ENCODE results near the gene PRKAR1A.

Gene PRKAR1A

DNA sequence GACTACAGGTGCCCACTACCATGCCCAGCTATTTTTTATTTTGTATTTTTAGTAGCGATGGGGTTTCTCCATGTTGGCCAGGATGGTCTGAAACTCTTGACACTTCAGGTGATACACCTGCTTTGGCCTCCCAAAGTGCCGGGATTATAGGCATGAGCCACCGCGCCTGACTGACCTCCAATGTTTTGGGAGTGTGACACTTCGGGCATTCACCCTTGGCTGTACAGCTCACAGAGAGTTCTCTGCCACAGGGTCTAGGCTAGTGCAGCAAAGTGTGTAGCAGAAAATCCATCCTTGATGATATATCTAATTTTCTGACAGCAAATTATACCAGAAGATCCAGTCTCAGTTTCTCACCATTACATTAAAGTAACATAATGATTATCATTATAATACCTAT lies 74.8 kb downstream of the PRKAR1A start:
- Histone ChIP-seq H3K9ac (no peak overlapping the region), H3K4me3 (no peak overlapping the region), H3K9me3 (peaks cover 4% of the 10 kb centered on the region; the same call in 1 of the 2 replicates), H3K27ac (no peak overlapping the region), H3K4me1 (no peaks in the 10 kb centered on the region), H4K20me1 (no peaks in the 10 kb centered on the region), H3K27me3 (no peaks in the 10 kb centered on the region), H3K36me3 (no peaks in the 10 kb centered on the region), H3K4me2 (no peak overlapping the region)
- no peak for TF ChIP-seq Cebpa-rat (IDR thresholded peaks at IDR 0.05)

DNA sequence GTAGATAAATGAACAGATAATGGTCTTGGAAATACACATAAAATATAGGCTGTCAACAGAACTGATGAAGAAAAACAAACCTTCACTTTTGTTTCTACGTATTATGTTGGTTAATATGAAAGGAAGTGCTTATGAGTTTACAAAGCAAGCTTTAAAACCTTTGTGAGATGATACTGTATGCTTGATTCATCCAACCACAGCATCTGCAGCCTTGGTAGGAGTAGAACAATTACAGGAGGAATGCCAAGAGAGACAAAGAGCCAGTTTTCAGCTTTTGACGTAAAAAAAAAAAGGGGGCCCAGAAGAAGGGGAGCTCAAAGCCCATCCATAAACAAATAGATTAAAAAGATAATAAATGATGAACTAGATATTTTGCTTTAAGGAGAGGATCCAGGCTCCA lies 75.6 kb downstream of the PRKAR1A start:
- Histone ChIP-seq H3K9ac (no peak overlapping the region), H4K20me1 (no peaks in the 10 kb centered on the region), H3K27me3 (no peaks in the 10 kb centered on the region), H3K36me3 (no peaks in the 10 kb centered on the region), H3K27ac (no peak overlapping the region), H3K4me1 (no peaks in the 10 kb centered on the region), H3K4me2 (no peak overlapping the region), H3K4me3 (no peak overlapping the region), H3K9me3 (peaks cover 4% of the 10 kb centered on the region; the same call in 1 of the 2 replicates)
- TF ChIP-seq Cebpa-rat (IDR thresholded peaks at IDR 0.05), result no peak

GRCh38 chr17:68588362-68588761 lies 76.1 kb downstream of the PRKAR1A start:
- H3K4me3 ChIP-seq, result no peak overlapping the region
- H4K20me1 ChIP-seq, result no peaks in the 10 kb centered on the region
- no peaks in the 10 kb centered on the region for H3K36me3 ChIP-seq
- no peaks in the 10 kb centered on the region for H3K4me1 ChIP-seq
- H3K4me2 ChIP-seq, result no peak overlapping the region
- H3K9me3 ChIP-seq, result peaks cover 4% of the 10 kb centered on the region; the same call in 1 of the 2 replicates
- no peak overlapping the region for H3K9ac ChIP-seq
- no peak for TF ChIP-seq Cebpa-rat (IDR thresholded peaks at IDR 0.05)
- no peaks in the 10 kb centered on the region for H3K27me3 ChIP-seq
- H3K27ac ChIP-seq, result no peak overlapping the region

DNA sequence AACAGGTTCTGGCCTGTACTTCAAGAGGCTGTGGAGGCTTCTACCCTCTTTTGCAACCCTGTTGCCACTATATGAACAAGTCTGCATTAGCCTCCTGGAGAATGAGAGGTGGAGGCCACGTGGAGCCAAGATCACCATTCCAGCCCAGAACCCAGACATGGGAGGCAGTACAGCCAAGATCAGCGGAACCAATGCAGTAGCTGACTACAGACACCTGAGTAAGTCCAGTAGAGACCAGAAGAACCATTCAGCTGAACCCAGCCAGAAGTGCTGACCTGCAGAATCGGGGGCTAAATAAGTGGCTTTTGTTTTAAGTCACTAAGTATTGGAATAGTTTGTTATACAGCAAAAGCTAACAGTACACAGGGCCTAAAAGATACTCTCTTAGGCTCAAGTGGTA lies 76.9 kb downstream of the PRKAR1A start:
- no peaks in the 10 kb centered on the region for H3K36me3 ChIP-seq

DNA sequence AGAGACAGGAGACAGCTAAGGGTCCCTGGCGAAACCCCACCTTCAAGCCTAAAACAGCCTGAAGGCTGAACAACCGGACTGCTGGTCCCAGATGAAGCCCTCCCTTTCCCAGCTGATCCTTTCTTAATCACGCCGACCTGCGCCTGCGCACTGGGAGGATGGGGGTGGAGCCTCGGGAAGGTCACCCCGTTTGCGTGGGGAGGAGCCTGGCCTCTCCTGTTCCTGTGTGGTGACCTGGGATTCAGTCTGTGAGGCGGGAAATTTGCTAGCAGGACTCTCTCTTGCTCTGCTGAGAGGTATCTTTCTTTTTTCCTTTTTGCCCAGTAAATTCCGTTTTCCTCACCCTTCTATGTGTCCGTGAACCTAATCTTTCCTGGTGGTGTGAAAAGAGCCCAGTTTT lies 79.4 kb downstream of the PRKAR1A start:
- no peak overlapping the region for H3K4me3 ChIP-seq
- no peak overlapping the region for H3K4me2 ChIP-seq
- no peaks in the 10 kb centered on the region for H3K36me3 ChIP-seq

More for the DNA sequence above, 76.9 kb downstream of the PRKAR1A start:
- Histone ChIP-seq H3K27me3 (no peaks in the 10 kb centered on the region), H3K9me3 (peaks cover 4% of the 10 kb centered on the region; the same call in 1 of the 2 replicates), H3K27ac (no peak overlapping the region), H3K4me1 (no peaks in the 10 kb centered on the region), H3K4me2 (no peak overlapping the region), H3K9ac (no peak overlapping the region), H4K20me1 (no peaks in the 10 kb centered on the region), H3K4me3 (no peak overlapping the region)
- no peak for TF ChIP-seq Cebpa-rat (IDR thresholded peaks at IDR 0.05)

DNA sequence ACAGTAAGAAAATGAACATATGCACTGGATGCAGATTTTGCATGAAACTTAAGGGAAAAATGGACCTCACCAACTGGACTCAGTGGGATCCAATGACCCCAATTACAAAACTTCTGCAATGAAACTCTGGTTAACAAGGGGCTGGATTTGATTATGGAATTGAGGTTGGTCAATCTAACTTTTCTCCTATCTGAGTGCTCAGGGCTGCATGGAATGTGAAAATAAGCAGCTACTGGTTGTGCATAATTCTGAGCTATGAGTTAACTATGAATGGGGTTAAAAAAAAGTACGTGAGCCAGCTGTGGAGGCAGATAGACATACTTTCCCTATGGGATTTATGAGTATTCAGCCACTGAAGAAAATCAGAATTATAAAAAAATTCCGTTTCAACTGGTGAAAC lies 79.8 kb downstream of the PRKAR1A start:
- Histone ChIP-seq H3K4me2 (no peak overlapping the region), H3K27me3 (no peaks in the 10 kb centered on the region), H3K27ac (no peak overlapping the region), H3K4me1 (no peaks in the 10 kb centered on the region), H3K4me3 (no peak overlapping the region), H3K9me3 (peaks cover 4% of the 10 kb centered on the region; the same call in 1 of the 2 replicates), H3K9ac (no peak overlapping the region), H4K20me1 (no peaks in the 10 kb centered on the region), H3K36me3 (no peaks in the 10 kb centered on the region)
- TF ChIP-seq Cebpa-rat (IDR thresholded peaks at IDR 0.05), result no peak

More for the DNA sequence above, 79.4 kb downstream of the PRKAR1A start:
- H3K27ac ChIP-seq, result no peak overlapping the region
- peaks cover 4% of the 10 kb centered on the region; the same call in 1 of the 2 replicates for H3K9me3 ChIP-seq
- H3K9ac ChIP-seq, result no peak overlapping the region
- H3K4me1 ChIP-seq, result no peaks in the 10 kb centered on the region
- H4K20me1 ChIP-seq, result no peaks in the 10 kb centered on the region
- no peak for TF ChIP-seq Cebpa-rat (IDR thresholded peaks at IDR 0.05)
- H3K27me3 ChIP-seq, result no peaks in the 10 kb centered on the region

DNA sequence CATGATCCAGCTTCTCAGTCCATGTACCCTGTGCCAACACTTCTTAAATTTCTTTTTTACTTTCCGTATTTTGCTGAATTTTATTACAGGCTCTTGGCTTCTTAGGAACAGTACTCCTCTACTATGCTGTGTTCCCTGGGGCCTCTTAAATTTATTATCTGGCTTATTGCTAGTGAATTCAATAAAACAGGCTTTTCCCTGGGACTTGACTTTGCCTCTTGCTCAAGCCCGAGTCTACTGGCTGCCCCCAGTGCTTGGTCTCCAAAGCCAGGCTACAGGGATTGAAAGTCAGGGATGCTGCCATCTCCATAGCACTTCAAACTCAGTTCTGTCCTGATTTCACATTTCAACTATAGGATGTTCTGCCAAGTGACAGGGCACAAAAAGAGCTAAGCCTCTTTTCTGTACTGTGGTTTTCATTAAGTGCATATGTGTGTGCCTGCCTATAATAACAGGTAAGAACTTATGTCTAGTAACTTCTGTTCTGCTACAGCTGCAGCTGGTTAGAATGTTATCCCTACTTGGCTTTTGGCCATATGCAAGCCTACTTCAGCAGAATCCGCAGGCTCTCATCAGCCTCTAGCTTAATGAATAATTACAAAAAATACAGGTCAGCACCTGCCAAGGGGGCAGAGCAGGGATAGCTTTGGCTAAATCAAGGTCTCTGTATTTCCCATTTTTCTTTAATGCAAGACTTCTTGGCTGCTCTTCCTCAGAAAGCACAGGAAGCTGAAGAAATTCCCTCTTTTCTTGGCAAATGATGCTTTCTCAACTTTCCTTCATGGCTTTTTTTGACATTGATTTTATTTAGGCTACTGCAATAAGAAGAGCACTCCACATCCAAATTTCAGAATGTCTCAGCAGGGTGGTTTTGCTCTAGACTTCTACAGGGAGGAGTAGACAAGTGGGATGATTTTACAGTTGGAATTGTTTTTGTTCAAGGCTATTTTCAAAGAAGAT lies 80.7 kb downstream of the PRKAR1A start:
- H3K36me3 ChIP-seq, result no peaks in the 10 kb centered on the region
- no peak overlapping the region for H3K9ac ChIP-seq
- H3K27me3 ChIP-seq, result no peaks in the 10 kb centered on the region
- no peak overlapping the region for H3K4me3 ChIP-seq
- H3K4me1 ChIP-seq, result no peaks in the 10 kb centered on the region
- H3K9me3 ChIP-seq, result peaks cover 4% of the 10 kb centered on the region; the same call in 1 of the 2 replicates
- no peaks in the 10 kb centered on the region for H4K20me1 ChIP-seq
- TF ChIP-seq Cebpa-rat (IDR thresholded peaks at IDR 0.05), result no peak
- no peak overlapping the region for H3K4me2 ChIP-seq
- no peak overlapping the region for H3K27ac ChIP-seq

DNA sequence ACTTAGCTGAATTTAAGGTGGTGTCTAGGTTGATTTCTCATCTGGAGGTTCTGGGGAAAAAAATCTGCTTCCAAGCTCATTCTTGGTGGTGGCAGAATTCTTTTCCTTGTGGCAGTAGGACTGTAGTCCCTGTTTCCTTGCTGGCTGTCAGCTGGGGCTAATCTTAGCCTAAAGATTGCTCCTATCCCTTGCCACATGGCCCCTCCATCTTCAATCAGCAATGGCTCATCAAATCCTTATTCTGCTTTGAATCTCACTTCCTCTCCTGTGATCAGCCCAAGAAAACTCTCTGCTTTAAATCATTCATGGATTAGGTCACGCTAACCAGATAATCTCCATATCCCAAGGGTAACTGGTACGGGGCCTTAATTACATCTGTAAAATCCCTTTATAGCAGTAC lies 82.3 kb downstream of the PRKAR1A start:
- no peak overlapping the region for H3K27ac ChIP-seq
- H3K9me3 ChIP-seq, result peaks cover 2% of the 10 kb centered on the region
- no peaks in the 10 kb centered on the region for H4K20me1 ChIP-seq
- no peak overlapping the region for H3K9ac ChIP-seq
- H3K36me3 ChIP-seq, result no peaks in the 10 kb centered on the region
- no peaks in the 10 kb centered on the region for H3K4me1 ChIP-seq
- H3K4me3 ChIP-seq, result no peak overlapping the region
- TF ChIP-seq Cebpa-rat (IDR thresholded peaks at IDR 0.05), result no peak
- H3K27me3 ChIP-seq, result peaks cover 4% of the 10 kb centered on the region
- no peak overlapping the region for H3K4me2 ChIP-seq

GRCh38 chr17:68595496-68595895 lies 83.3 kb downstream of the PRKAR1A start:
- H3K9me3 ChIP-seq, result peaks cover 12% of the 10 kb centered on the region
- TF ChIP-seq Cebpa-rat (IDR thresholded peaks at IDR 0.05), result no peak
- H4K20me1 ChIP-seq, result no peaks in the 10 kb centered on the region
- H3K27me3 ChIP-seq, result peaks cover 14% of the 10 kb centered on the region
- H3K27ac ChIP-seq, result no peak overlapping the region
- H3K4me2 ChIP-seq, result no peak overlapping the region
- H3K4me3 ChIP-seq, result no peak overlapping the region
- no peaks in the 10 kb centered on the region for H3K36me3 ChIP-seq
- no peak overlapping the region for H3K9ac ChIP-seq
- H3K4me1 ChIP-seq, result no peaks in the 10 kb centered on the region

DNA sequence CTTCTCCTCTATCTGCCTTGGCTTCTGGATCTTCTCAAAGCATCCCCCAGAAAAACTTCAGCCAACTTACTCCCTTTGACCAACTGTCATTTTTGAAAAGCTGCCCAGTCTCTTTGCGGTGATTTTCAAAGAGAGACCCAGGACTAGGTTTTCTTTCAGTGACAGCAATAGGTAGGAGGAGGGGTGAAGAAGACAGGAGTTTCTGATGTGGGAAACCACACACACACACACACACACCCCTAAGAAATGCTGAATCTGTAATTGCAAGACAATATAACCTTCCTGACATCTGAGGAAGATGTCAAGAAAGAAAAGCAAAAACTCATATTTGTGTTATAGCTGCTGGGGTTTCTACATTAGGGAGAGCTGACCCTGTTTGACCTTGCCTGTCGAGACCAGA lies 83.8 kb downstream of the PRKAR1A start:
- no peaks in the 10 kb centered on the region for H3K4me1 ChIP-seq
- H4K20me1 ChIP-seq, result no peaks in the 10 kb centered on the region
- H3K4me3 ChIP-seq, result no peak overlapping the region
- H3K4me2 ChIP-seq, result no peak overlapping the region
- H3K9me3 ChIP-seq, result peaks cover 17% of the 10 kb centered on the region
- no peak for TF ChIP-seq Cebpa-rat (IDR thresholded peaks at IDR 0.05)
- no peak overlapping the region for H3K9ac ChIP-seq
- H3K36me3 ChIP-seq, result no peaks in the 10 kb centered on the region
- H3K27ac ChIP-seq, result no peak overlapping the region
- peaks cover 19% of the 10 kb centered on the region for H3K27me3 ChIP-seq

Measured in BLaER1 (cell line).